HepG2 (cell line): ENCODE measurements around the gene ARHGEF9. TPM values are rescaled to one million over a fixed set of nuclear protein-coding genes. Genes with fewer than 3 reads are reported as not detected.

Experiments
- CBFB ChIP-seq: sonication (generic); formaldehyde crosslinking; IDR thresholded peaks from 2 replicates; pipeline ENCODE4 v1.4.0; 2020; ENCODE audit warnings: missing genetic modification reagents
- GRHL1 ChIP-seq: sonication (generic); formaldehyde crosslinking; conservative IDR thresholded peaks from 2 replicates; pipeline ENCODE4 v1.8.0; 2022; ENCODE audit warnings: missing genetic modification reagents
- MTF2 ChIP-seq: sonication (generic); formaldehyde crosslinking; IDR thresholded peaks from 2 replicates; pipeline ENCODE4 v1.5.0; 2020; ENCODE audit warnings: missing genetic modification reagents, borderline replicate concordance
- PRDM4 ChIP-seq: sonication (generic); formaldehyde crosslinking; IDR thresholded peaks from 2 replicates; pipeline ENCODE4 v1.9.0; 2021; ENCODE audit warnings: missing genetic modification reagents, borderline replicate concordance
- ZNF256 ChIP-seq: sonication (generic); formaldehyde crosslinking; conservative IDR thresholded peaks from 2 replicates; pipeline ENCODE4 v1.4.0; 2020; ENCODE audit warnings: missing genetic modification reagents
- ZNF407 ChIP-seq: sonication (generic); formaldehyde crosslinking; IDR thresholded peaks from one replicate; pipeline ENCODE4 v1.5.1; 2020; ENCODE audit warnings: mild to moderate bottlenecking, missing genetic modification reagents; ENCODE audit errors: not compliant biosample characterization
- ZNF567 ChIP-seq: sonication (generic); formaldehyde crosslinking; IDR thresholded peaks from 2 replicates; pipeline ENCODE4 v1.8.1; 2023; ENCODE audit warnings: mild to moderate bottlenecking, missing genetic modification reagents, borderline replicate concordance
- polyA plus RNA-seq, 8 experiments: library from polyadenylated mRNA; depleted of rRNA in 3 of 8; stranded (reverse) in 7 of 8; unstranded in 1 of 8; fragments of >200 nt; fragmentation: Illumina TruSeq in 4 of 8; extraction: Trizol in 4 of 8; gene quantifications; 2 replicates each; pipeline versions ENCODE4 v1.2.1 to v1.2.3, GENCODE V29; 2011 to 2016; ENCODE audit warnings: low read depth in 4 of 8, missing spikeins in 1 of 8, mixed read lengths in 1 of 8; ENCODE audit not compliant: insufficient read depth in 1 of 8
- total RNA-seq, 5 experiments: library from RNA; depleted of rRNA; stranded (reverse); fragments of >200 nt; fragmentation: Illumina TruSeq; extraction: Trizol; gene quantifications; 2 replicates each; pipeline ENCODE4 v1.2.3, GENCODE V29; 2016; ENCODE audit warnings: low read depth in 1 of 5

The ARHGEF9 gene
- total and polyA plus RNA-seq, 2 of the 13 experiments (the other 11 are each of a cell fraction or from before 2014, with no cell fraction given), result 0.91 to 1.8 TPM

- no peak for TF ChIP-seq CBFB (CRISPR knock-in tag)
- no peak for TF ChIP-seq PRDM4 (CRISPR knock-in tag)
- no peak for TF ChIP-seq ZNF567 (CRISPR knock-in tag)
- TF ChIP-seq GRHL1 (CRISPR knock-in tag), result no peak
- no peak for TF ChIP-seq ZNF407 (CRISPR knock-in tag)
- TF ChIP-seq MTF2 (CRISPR knock-in tag), result no peak
- no peak for TF ChIP-seq ZNF256 (CRISPR knock-in tag)
These were observed 34.2 kb downstream of the ARHGEF9 start (continued) for GRCh38 chrX:63750811-63751210.
